MM.1S (cell line): ENCODE data around the gene CDKN2A.

Experiments
- DNase-seq: peaks from one replicate; pipeline ENCODE4 v3.0.0-alpha.2; 2015
- H2AFZ ChIP-seq: fragments of 300-600 bp; sonication (generic); 2 replicates; pipeline ENCODE4 v1.6.0; 2016; ENCODE audit warnings: antibody characterized with exemption, low read length
- H3F3A ChIP-seq: fragments of 300-600 bp; sonication (generic); 2 replicates; pipeline ENCODE4 v1.6.1; 2016; ENCODE audit warnings: mild to moderate bottlenecking, antibody characterized with exemption, low read length, moderate library complexity, mixed read lengths; ENCODE audit not compliant: insufficient read depth
- H3K27ac ChIP-seq: fragments of 300-600 bp; sonication (generic); 2 replicates; pipeline ENCODE4 v1.5.1; 2016; ENCODE audit warnings: mild to moderate bottlenecking, low read length
- H3K27me3 ChIP-seq: fragments of 300-600 bp; sonication (generic); replicated peaks from 2 replicates; pipeline ENCODE4 v1.6.0; 2016; ENCODE audit warnings: low read length; ENCODE audit not compliant: insufficient read depth
- H3K36me3 ChIP-seq: fragments of 300-600 bp; sonication (generic); replicated peaks from 2 replicates; pipeline ENCODE4 v1.6.1; 2016; ENCODE audit warnings: mild to moderate bottlenecking, low read length, mixed read lengths; ENCODE audit not compliant: insufficient read depth
- H3K4me1 ChIP-seq: fragments of 300-600 bp; sonication (generic); 2 replicates; pipeline ENCODE4 v1.6.1; 2016; ENCODE audit warnings: low read length, mixed read lengths
- H3K4me2 ChIP-seq: fragments of 300-600 bp; sonication (generic); 2 replicates; pipeline ENCODE4 v1.6.0; 2016; ENCODE audit warnings: low read depth, low read length
- H3K4me3 ChIP-seq: fragments of 300-600 bp; sonication (generic); 2 replicates; pipeline ENCODE4 v1.5.1; 2016; ENCODE audit warnings: low read length, mixed read lengths
- H3K79me2 ChIP-seq: fragments of 300-600 bp; sonication (generic); 2 replicates; pipeline ENCODE4 v1.6.1; 2016; ENCODE audit warnings: mixed run types, low read length, mixed read lengths
- H3K9ac ChIP-seq: fragments of 300-600 bp; sonication (generic); 2 replicates; pipeline ENCODE4 v1.6.1; 2016; ENCODE audit warnings: low read length, mixed read lengths
- H3K9me2 ChIP-seq: fragments of 300-600 bp; sonication (generic); replicated peaks from 2 replicates; pipeline ENCODE4 v1.6.1; 2016; ENCODE audit warnings: mild to moderate bottlenecking, low read length, mixed read lengths; ENCODE audit not compliant: insufficient read depth
- H3K9me3 ChIP-seq: fragments of 300-600 bp; sonication (generic); replicated peaks from 2 replicates; pipeline ENCODE4 v1.6.1; 2016; ENCODE audit warnings: mild to moderate bottlenecking, low read length, mixed read lengths; ENCODE audit not compliant: insufficient read depth
- H4K20me1 ChIP-seq: fragments of 300-600 bp; sonication (generic); 2 replicates; pipeline ENCODE4 v1.6.1; 2016; ENCODE audit warnings: mild to moderate bottlenecking, low read length, moderate library complexity, mixed read lengths; ENCODE audit not compliant: insufficient read depth
- EZH2 ChIP-seq: fragments of 300-600 bp; sonication (generic); optimal IDR thresholded peaks from 2 replicates; pipeline ENCODE3; 2017; ENCODE audit warnings: low read depth, mild to moderate bottlenecking, antibody characterized with exemption, low read length, mixed read lengths
- EZH2phosphoT487 ChIP-seq: fragments of 300-600 bp; sonication (generic); IDR thresholded peaks from 2 replicates; pipeline ENCODE4 v1.6.1; 2018; ENCODE audit warnings: antibody characterized with exemption, low read length
- TF ChIP-seq, protein P1 (sequence below): fragments of 300-600 bp; sonication (generic); IDR thresholded peaks from 2 replicates; pipeline ENCODE4 v1.5.1; 2016; ENCODE audit warnings: antibody characterized with exemption, low read length, mixed read lengths

Gene CDKN2A

DNA sequence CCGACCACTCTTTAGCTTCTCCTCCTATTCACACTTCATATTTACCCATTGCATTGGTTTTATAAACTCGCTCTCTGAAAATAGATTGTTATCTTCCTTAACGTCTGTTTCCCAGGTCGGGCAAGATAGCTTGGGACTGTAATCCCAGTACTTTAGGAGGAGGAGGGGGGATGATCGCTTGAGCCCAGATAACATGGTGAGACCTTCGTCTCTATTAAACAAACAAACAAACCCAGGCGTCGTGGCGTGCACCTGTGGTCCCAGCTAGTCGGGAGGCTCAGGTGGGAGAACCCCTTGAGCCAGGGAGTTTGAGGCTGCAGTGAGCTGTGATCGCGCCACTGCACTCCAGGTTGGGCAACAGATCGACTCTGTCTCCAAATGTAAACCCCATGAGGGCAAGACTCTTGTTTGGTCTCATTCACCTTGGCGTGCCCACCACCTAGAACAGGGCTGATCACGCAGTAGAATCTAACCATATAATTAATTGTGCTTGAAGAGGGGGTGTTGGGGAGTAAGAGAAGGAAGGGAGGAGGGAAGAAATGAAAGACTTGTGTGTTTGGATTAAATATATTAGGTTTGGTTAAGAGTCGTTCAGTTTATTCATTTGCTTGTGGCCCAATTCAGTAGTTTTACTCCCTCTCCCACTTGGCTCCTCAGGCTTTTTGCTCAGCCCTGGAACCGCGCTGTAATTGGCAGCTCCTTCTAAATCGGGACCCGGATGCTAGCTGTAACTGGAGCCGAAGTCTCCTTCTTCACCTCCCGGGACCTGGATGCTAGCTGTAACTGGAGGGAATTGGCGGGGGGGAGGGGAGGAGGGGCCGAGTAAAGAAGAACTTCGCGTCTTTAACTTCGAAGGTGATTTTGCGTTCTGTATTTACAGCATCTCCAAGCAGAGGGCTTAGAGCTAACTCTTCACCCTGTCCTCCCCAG lies 24.9 kb downstream of the CDKN2A start:
- Histone ChIP-seq H3K79me2 (no peaks in the 10 kb centered on the region), H3K9me2 (no peaks in the 10 kb centered on the region), H3F3A (no peaks in the 10 kb centered on the region), H3K36me3 (no peaks in the 10 kb centered on the region), H3K9me3 (no peaks in the 10 kb centered on the region), H3K4me3 (no peak overlapping the region), H2AFZ (no peak overlapping the region), H3K9ac (no peak overlapping the region), H4K20me1 (no peaks in the 10 kb centered on the region), H3K4me1 (no peaks in the 10 kb centered on the region), H3K27me3 (no peaks in the 10 kb centered on the region), H3K27ac (no peak overlapping the region), H3K4me2 (no peak overlapping the region)
- TF ChIP-seq EZH2phosphoT487 (no peak), EZH2 (no peak)
- TF ChIP-seq, protein P1, sequence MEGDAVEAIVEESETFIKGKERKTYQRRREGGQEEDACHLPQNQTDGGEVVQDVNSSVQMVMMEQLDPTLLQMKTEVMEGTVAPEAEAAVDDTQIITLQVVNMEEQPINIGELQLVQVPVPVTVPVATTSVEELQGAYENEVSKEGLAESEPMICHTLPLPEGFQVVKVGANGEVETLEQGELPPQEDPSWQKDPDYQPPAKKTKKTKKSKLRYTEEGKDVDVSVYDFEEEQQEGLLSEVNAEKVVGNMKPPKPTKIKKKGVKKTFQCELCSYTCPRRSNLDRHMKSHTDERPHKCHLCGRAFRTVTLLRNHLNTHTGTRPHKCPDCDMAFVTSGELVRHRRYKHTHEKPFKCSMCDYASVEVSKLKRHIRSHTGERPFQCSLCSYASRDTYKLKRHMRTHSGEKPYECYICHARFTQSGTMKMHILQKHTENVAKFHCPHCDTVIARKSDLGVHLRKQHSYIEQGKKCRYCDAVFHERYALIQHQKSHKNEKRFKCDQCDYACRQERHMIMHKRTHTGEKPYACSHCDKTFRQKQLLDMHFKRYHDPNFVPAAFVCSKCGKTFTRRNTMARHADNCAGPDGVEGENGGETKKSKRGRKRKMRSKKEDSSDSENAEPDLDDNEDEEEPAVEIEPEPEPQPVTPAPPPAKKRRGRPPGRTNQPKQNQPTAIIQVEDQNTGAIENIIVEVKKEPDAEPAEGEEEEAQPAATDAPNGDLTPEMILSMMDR: no peak
- DNase-seq: no peak

DNA sequence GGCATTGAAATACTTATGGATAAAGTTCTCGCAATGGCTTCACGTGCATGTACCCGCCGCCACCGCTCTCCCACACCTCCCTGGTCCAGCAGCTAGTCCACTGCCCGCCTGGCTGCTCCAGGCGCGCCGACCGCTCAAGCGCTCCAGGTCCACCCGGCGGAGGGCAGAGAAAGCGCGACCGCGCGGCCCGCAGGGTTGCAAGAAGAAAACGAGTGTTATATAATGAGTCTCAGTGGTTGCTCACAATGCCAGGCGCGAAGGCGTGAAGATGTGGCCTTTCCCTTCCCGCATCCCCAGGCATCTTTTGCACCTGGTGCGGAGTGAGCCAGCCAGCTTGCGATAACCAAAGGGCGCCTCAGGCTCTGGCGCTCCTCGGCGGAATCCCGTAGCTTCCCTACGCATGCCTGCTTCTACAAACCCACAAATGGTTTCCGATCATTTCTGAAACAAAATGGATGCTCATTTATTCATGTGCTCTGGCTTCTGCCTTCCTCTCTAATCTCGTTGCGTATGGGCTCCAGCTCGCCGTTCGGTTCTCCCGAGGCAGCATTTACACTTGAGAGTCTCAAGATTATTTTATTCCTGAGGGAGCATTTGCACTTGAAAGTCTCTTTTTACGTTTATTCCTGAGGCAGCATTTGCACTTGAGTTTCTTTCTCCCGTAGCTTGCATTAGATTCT lies 25.7 kb downstream of the CDKN2A start:
- H3K4me3 ChIP-seq: no peak overlapping the region
- H3K9me2 ChIP-seq: no peaks in the 10 kb centered on the region
- DNase-seq: no peak
- TF ChIP-seq, protein P1: no peak
- TF ChIP-seq EZH2phosphoT487: no peak
- H3K9me3 ChIP-seq: no peaks in the 10 kb centered on the region
- no peaks in the 10 kb centered on the region for H3K4me1 ChIP-seq
- H3K36me3 ChIP-seq: no peaks in the 10 kb centered on the region
- H3K27ac ChIP-seq: no peak overlapping the region
- no peaks in the 10 kb centered on the region for H3F3A ChIP-seq
- no peaks in the 10 kb centered on the region for H3K79me2 ChIP-seq
- no peaks in the 10 kb centered on the region for H4K20me1 ChIP-seq
- H3K4me2 ChIP-seq: no peak overlapping the region
- H3K9ac ChIP-seq: no peak overlapping the region
- H3K27me3 ChIP-seq: no peaks in the 10 kb centered on the region
- no peak overlapping the region for H2AFZ ChIP-seq

DNA sequence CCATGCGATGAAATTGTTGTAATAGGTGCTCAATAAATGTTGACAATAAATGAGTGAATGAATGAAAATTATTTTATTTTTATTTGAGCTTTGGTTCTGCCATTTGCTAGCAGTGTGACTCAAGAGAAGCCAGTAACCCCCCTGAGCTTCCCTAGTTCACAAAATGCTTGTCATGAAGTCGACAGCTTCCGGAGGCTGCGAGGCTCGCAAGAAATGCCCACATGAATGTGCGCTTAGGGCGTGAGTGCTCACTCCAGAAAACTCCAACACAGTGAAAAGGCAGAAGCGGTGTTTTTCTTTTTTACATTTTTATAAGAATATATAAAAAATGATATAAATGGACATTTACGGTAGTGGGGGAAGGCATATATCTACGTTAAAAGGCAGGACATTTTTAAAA lies 26.5 kb downstream of the CDKN2A start:
- DNase-seq: no peak
- Histone ChIP-seq H3K27ac (no peak overlapping the region), H3K4me3 (no peak overlapping the region), H3F3A (no peaks in the 10 kb centered on the region), H3K9ac (no peak overlapping the region), H3K9me2 (no peaks in the 10 kb centered on the region), H3K36me3 (no peaks in the 10 kb centered on the region), H3K9me3 (no peaks in the 10 kb centered on the region), H3K27me3 (no peaks in the 10 kb centered on the region), H3K4me1 (no peaks in the 10 kb centered on the region), H4K20me1 (no peaks in the 10 kb centered on the region), H3K79me2 (no peaks in the 10 kb centered on the region), H3K4me2 (no peak overlapping the region), H2AFZ (no peak overlapping the region)
- TF ChIP-seq EZH2phosphoT487 (no peak), EZH2 (no peak)
- TF ChIP-seq, protein P1: no peak
